ENCODE results near the gene LRRC42.
A peak's percentile ranks its signal among the peaks of the same experiment; 100 is the strongest.

Gene LRRC42, protein sequence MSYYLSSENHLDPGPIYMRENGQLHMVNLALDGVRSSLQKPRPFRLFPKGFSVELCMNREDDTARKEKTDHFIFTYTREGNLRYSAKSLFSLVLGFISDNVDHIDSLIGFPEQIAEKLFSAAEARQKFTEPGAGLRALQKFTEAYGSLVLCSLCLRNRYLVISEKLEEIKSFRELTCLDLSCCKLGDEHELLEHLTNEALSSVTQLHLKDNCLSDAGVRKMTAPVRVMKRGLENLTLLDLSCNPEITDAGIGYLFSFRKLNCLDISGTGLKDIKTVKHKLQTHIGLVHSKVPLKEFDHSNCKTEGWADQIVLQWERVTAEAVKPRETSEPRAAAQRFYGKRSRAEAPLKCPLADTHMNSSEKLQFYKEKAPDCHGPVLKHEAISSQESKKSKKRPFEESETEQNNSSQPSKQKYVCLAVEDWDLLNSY

DNA sequence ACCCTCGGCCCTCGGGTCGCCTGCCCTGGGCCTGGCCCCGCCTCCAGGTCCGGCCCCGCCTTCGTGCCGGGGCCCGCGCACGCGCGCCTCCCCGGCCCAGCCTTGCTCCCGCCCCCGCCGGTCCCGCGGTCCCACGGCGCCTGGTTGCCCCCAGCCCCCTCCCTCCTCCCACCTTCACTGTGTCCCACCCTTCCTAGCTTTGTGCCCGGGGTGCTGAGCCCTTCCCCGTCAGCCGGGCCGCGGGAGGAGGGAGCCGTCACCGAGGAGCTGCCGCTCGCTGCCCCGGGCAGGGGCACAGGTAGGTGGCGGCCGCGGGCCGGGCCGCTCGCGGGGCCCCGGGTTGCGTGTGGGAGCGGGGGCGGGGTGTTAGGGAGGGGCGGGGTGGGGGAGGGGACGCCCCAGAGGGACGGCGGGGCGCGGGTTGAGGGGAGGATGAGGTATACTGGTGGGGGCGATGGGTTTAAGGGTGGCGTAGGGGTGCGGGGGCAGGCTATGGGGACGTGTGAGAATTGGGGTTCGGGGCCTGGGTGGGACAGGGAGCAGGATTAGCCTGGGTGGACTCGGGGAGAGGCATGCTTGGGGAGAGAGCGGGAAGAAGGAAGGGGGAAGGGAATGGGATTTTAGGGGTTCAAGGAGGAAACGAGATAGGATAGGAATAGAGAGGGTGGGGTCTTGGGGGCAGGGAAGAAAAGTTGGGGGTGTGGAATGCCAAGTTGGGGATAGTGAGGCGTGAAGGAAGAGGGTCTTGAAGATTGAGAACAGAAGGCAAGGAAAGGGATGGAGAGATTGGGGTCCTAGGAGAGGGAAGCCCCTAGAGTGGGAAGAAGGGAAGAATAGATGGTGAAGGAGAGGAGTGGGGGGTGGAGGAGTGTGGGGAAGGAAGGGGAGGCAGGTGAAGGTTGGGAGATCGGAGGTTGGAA, at the start of gene LRRC42:
LRRC42 (plus strand) TSS at position 99 of the 920 bp plus-strand sequence. CDS start 5,650 bp downstream, outside the sequence.
- Histone ChIP-seq H3K9me3 (ENCODE audit: control insufficient read depth, insufficient read depth, low read depth, low read length) (no peaks in the 10 kb centered on the region), H3K4me3 (ENCODE audit: low read depth, low read length) (peak within 1 kb of the TSS; percentile 98), H3K27ac (ENCODE audit: extremely low read depth, low read depth, low read length) (peak within 1 kb of the TSS; percentile 63), H3K4me1 (ENCODE audit: control insufficient read depth, insufficient read depth, low read length) (peaks cover 5% of the 10 kb centered on the region; the same call in 1 of the 2 replicates), H3K36me3 (ENCODE audit: control insufficient read depth in 2 of 2, insufficient read depth in 1 of 2, low read length in 2 of 2) (peaks cover 0 to 37% of the 10 kb centered on the region in 2 experiments; a peak in 2 of 3 replicates)
- ChIA-PET POLR2A (interaction anchor here (0.6 to 1.9 kb wide), 21 partner anchors 7 to 591 kb away, joined by 3 to 20 read pairs (median 5); partner anchors contain the start of genes NDC1, TCEANC2, TMEM59 and YIPF1), CTCF (interaction anchor here (0.6 to 5.7 kb wide), 11 partner anchors 10 to 173 kb away, joined by 3 to 56 read pairs (median 7); no protein-coding TSS in a partner anchor)
- TF ChIP-seq IKZF3 (tag by site-specific recombination; IDR thresholded peaks at IDR 0.05) (no peak), ZNF560 (tag by site-specific recombination; IDR thresholded peaks at IDR 0.05; ENCODE audit: borderline replicate concordance) (no peak), ZNF623 (tag by site-specific recombination; IDR thresholded peaks at IDR 0.05) (0 out of 2 replicates have a peak, but pooled peaks have one; percentile 4), HOXA7 (CRISPR knock-in tag; IDR thresholded peaks at IDR 0.05; ENCODE audit: borderline replicate concordance) (no peak), ZSCAN23 (tag by site-specific recombination; IDR thresholded peaks at IDR 0.05) (0 out of 2 replicates have a peak, but pooled peaks have one; percentile 56), ZNF350 (tag by site-specific recombination; IDR thresholded peaks at IDR 0.05) (no peak), WT1 (tag by site-specific recombination; IDR thresholded peaks at IDR 0.05) (no peak), ZNF324 (tag by site-specific recombination; IDR thresholded peaks at IDR 0.05) (no peak), ZNF157 (tag by site-specific recombination; IDR thresholded peaks at IDR 0.05) (0 out of 2 replicates have a peak, but pooled peaks have one; percentile 34), KLF1 (tag by site-specific recombination; IDR thresholded peaks at IDR 0.05) (peak; percentile 59), ZNF404 (tag by site-specific recombination; IDR thresholded peaks at IDR 0.05) (no peak), ZNF600 (tag by site-specific recombination; IDR thresholded peaks at IDR 0.05) (no peak)
- TF ChIP-seq, protein P1, sequence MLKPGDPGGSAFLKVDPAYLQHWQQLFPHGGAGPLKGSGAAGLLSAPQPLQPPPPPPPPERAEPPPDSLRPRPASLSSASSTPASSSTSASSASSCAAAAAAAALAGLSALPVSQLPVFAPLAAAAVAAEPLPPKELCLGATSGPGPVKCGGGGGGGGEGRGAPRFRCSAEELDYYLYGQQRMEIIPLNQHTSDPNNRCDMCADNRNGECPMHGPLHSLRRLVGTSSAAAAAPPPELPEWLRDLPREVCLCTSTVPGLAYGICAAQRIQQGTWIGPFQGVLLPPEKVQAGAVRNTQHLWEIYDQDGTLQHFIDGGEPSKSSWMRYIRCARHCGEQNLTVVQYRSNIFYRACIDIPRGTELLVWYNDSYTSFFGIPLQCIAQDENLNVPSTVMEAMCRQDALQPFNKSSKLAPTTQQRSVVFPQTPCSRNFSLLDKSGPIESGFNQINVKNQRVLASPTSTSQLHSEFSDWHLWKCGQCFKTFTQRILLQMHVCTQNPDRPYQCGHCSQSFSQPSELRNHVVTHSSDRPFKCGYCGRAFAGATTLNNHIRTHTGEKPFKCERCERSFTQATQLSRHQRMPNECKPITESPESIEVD (tag by site-specific recombination; IDR thresholded peaks at IDR 0.05), result no peak
- TF ChIP-seq, protein P2, sequence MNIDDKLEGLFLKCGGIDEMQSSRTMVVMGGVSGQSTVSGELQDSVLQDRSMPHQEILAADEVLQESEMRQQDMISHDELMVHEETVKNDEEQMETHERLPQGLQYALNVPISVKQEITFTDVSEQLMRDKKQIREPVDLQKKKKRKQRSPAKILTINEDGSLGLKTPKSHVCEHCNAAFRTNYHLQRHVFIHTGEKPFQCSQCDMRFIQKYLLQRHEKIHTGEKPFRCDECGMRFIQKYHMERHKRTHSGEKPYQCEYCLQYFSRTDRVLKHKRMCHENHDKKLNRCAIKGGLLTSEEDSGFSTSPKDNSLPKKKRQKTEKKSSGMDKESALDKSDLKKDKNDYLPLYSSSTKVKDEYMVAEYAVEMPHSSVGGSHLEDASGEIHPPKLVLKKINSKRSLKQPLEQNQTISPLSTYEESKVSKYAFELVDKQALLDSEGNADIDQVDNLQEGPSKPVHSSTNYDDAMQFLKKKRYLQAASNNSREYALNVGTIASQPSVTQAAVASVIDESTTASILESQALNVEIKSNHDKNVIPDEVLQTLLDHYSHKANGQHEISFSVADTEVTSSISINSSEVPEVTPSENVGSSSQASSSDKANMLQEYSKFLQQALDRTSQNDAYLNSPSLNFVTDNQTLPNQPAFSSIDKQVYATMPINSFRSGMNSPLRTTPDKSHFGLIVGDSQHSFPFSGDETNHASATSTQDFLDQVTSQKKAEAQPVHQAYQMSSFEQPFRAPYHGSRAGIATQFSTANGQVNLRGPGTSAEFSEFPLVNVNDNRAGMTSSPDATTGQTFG (tag by site-specific recombination; IDR thresholded peaks at IDR 0.05; ENCODE audit: borderline replicate concordance), result no peak; the same call in 1 of the 2 replicates
- TF ChIP-seq, protein P3, sequence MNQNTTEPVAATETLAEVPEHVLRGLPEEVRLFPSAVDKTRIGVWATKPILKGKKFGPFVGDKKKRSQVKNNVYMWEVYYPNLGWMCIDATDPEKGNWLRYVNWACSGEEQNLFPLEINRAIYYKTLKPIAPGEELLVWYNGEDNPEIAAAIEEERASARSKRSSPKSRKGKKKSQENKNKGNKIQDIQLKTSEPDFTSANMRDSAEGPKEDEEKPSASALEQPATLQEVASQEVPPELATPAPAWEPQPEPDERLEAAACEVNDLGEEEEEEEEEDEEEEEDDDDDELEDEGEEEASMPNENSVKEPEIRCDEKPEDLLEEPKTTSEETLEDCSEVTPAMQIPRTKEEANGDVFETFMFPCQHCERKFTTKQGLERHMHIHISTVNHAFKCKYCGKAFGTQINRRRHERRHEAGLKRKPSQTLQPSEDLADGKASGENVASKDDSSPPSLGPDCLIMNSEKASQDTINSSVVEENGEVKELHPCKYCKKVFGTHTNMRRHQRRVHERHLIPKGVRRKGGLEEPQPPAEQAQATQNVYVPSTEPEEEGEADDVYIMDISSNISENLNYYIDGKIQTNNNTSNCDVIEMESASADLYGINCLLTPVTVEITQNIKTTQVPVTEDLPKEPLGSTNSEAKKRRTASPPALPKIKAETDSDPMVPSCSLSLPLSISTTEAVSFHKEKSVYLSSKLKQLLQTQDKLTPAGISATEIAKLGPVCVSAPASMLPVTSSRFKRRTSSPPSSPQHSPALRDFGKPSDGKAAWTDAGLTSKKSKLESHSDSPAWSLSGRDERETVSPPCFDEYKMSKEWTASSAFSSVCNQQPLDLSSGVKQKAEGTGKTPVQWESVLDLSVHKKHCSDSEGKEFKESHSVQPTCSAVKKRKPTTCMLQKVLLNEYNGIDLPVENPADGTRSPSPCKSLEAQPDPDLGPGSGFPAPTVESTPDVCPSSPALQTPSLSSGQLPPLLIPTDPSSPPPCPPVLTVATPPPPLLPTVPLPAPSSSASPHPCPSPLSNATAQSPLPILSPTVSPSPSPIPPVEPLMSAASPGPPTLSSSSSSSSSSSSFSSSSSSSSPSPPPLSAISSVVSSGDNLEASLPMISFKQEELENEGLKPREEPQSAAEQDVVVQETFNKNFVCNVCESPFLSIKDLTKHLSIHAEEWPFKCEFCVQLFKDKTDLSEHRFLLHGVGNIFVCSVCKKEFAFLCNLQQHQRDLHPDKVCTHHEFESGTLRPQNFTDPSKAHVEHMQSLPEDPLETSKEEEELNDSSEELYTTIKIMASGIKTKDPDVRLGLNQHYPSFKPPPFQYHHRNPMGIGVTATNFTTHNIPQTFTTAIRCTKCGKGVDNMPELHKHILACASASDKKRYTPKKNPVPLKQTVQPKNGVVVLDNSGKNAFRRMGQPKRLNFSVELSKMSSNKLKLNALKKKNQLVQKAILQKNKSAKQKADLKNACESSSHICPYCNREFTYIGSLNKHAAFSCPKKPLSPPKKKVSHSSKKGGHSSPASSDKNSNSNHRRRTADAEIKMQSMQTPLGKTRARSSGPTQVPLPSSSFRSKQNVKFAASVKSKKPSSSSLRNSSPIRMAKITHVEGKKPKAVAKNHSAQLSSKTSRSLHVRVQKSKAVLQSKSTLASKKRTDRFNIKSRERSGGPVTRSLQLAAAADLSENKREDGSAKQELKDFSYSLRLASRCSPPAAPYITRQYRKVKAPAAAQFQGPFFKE (tag by site-specific recombination; IDR thresholded peaks at IDR 0.05; ENCODE audit: borderline replicate concordance), result no peak
- TF ChIP-seq, protein P4, sequence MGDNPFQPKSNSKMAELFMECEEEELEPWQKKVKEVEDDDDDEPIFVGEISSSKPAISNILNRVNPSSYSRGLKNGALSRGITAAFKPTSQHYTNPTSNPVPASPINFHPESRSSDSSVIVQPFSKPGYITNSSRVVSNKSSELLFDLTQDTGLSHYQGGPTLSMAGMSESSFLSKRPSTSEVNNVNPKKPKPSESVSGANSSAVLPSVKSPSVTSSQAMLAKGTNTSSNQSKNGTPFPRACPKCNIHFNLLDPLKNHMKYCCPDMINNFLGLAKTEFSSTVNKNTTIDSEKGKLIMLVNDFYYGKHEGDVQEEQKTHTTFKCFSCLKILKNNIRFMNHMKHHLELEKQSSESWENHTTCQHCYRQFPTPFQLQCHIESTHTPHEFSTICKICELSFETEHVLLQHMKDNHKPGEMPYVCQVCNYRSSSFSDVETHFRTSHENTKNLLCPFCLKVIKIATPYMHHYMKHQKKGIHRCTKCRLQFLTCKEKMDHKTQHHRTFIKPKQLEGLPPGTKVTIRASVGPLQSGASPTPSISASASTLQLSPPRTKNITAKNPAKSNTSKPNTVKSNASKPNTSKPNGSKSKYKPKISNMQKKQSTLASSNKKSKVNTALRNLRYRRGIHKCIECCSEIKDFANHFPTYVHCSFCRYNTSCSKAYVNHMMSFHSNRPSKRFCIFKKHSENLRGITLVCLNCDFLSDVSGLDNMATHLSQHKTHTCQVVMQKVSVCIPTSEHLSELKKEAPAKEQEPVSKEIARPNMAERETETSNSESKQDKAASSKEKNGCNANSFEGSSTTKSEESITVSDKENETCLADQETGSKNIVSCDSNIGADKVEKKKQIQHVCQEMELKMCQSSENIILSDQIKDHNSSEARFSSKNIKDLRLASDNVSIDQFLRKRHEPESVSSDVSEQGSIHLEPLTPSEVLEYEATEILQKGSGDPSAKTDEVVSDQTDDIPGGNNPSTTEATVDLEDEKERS (tag by site-specific recombination; IDR thresholded peaks at IDR 0.05), result no peak
- TF ChIP-seq, protein P5, sequence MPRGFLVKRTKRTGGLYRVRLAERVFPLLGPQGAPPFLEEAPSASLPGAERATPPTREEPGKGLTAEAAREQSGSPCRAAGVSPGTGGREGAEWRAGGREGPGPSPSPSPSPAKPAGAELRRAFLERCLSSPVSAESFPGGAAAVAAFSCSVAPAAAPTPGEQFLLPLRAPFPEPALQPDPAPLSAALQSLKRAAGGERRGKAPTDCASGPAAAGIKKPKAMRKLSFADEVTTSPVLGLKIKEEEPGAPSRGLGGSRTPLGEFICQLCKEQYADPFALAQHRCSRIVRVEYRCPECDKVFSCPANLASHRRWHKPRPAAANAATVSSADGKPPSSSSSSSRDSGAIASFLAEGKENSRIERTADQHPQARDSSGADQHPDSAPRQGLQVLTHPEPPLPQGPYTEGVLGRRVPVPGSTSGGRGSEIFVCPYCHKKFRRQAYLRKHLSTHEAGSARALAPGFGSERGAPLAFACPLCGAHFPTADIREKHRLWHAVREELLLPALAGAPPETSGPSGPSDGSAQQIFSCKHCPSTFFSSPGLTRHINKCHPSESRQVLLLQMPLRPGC (tag by site-specific recombination; IDR thresholded peaks at IDR 0.05), result no peak
